HG03575 (cell line): ENCODE results near the gene TICAM2.
"Not testable (repeated sequence)": the region's sequence is repeated elsewhere in the genome, so short reads cannot be mapped to it uniquely, and the experiment has no call there.

ENCODE experiments used
- ATAC-seq: cut with Tn5 transposase; IDR thresholded peaks from one replicate; pipeline ENCODE4 v1.9.1; 2021; ENCODE audit not compliant: unreplicated experiment, insufficient number of reproducible peaks, low FRiP score; ENCODE audit errors: extremely low read depth

TICAM2 gene

GRCh38 chr5:115601701-115602590 is at the start of gene TICAM2:
Gene TICAM2, minus strand, starts transcription at chr5:115602479. Its CDS starts 21,223 bp downstream, at chr5:115581256.
- ATAC-seq: peak; percentile 66

- no peak for ATAC-seq
Observed at GRCh38 chr5:115649541-115649940, 47.3 kb upstream of the TICAM2 start.

- no peak for ATAC-seq
Observed at GRCh38 chr5:115648056-115648455, 45.8 kb upstream of the TICAM2 start.

GRCh38 chr5:115645386-115645785 is 43.1 kb upstream of the TICAM2 start:
- ATAC-seq: not testable (repeated sequence)

DNA sequence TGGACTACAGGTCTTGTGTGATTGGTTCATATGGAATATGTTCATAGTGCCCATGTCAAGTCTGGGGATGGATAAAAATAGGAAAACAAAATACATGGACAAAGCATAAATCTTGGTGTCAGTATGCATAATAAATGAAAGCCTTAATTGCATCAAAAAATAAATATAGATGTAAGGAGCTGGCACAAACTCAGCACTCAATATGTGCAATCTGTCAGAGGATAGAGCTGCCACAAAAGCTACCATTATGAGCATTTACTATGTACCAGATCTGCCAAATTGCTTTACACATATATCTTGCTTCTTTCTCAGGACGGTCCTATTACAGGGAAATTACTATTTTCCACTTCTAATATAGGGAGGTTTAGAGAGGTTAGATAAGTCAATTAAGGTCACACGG is 41.8 kb upstream of the TICAM2 start:
- no peak for ATAC-seq

- ATAC-seq: no peak
Observed at GRCh38 chr5:115641948-115642347, 39.7 kb upstream of the TICAM2 start.

DNA sequence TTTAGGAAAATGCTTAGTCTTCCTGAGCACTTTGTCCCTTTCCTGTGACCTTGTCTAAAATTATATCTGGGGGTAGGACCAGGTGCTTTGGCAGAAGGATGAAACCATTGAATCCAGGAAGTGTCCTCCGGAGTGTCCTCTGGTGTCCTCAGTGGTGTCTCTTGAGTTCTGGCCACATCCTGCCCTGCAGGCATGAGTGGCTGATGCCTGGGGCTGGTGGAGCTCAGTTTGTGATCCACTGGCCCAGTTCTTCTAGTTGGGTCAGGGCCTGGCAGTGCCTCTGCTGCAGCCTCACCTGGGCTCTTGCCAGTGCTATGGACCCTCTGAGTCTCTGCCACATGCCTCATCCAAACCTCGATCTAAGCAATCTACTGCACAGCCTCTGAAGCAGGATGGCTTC is 38.0 kb upstream of the TICAM2 start:
- ATAC-seq: no peak

DNA sequence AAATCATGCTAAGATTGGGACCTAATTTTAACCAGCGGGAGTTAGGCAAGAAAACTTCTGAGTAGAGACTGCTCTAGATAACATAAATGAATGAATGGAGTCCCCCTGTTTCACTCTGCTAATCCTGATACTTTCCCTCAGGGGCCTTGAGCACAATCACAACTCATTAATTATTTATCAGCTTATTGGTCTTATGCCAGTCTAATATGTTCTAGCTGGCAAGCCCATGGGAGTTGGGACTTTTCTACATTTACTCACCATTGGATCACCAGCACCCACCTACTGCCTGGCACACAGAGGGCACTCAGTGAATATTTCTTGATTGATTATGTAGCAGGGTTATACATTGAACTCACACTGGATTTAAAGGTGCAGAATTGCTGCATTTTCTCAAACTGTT is 37.1 kb upstream of the TICAM2 start:
- ATAC-seq: no peak

GRCh38 chr5:115637507-115637906 is 35.2 kb upstream of the TICAM2 start:
- no peak for ATAC-seq

- no peak for ATAC-seq
Observed at GRCh38 chr5:115636008-115636407, 33.7 kb upstream of the TICAM2 start.

- peak; percentile 34 for ATAC-seq
Observed at GRCh38 chr5:115634343-115635132, 32.3 kb upstream of the TICAM2 start.

- ATAC-seq: no peak
Observed at GRCh38 chr5:115629903-115630302, 27.6 kb upstream of the TICAM2 start.

GRCh38 chr5:115627295-115627865 is 25.1 kb upstream of the TICAM2 start:
- no peak for ATAC-seq

- ATAC-seq: peak; percentile 13
Observed at GRCh38 chr5:115626445-115626823, 24.2 kb upstream of the TICAM2 start.

DNA sequence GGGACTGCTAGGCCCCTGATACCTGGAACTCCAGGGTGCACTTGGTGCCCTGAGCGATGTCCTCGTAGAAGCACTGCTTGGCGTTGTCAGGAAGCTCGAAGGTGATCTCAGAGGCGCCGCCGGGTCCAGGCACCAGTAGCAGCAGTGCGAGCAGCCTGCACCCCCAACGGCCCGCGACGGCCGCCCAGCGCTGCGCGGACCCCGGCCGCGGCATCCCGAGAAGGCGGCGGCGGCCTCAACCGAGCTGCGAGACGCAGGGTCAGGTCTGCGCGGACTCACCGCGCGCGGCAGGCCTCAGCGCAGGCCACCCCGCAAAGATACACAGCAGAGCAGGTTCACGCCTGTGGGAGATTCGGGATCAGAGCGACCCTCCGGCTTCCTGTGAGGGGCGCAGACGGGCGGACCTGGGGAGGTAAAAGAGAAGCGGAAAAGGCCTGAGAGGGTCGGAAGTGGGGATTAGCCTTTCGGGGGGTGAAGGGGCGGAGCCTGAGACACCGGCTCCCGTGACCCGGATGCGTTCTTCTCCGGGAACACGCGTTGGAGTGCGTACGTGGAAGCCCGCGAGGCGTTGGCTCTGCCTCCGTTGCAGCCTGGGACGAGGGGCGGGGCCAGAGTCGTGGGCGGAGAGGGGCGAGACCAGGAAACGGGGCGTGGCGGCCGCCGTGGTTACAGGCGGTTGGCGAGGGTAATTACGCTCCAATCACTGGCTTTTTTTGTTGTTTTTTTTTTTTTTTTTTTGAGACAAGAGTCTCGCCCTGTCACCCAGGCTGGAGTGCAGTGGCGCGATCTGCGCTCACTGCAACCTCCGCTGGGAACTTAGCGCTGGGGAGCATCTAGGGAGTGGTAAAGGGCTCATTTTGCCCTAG is 23.5 kb upstream of the TICAM2 start, which contains the start of gene TMED7:
TMED7 (minus strand) TSS at position 458 of the 866 bp plus-strand sequence; CDS start at position 214, 244 bp downstream.
- peak; percentile 87 for ATAC-seq

DNA sequence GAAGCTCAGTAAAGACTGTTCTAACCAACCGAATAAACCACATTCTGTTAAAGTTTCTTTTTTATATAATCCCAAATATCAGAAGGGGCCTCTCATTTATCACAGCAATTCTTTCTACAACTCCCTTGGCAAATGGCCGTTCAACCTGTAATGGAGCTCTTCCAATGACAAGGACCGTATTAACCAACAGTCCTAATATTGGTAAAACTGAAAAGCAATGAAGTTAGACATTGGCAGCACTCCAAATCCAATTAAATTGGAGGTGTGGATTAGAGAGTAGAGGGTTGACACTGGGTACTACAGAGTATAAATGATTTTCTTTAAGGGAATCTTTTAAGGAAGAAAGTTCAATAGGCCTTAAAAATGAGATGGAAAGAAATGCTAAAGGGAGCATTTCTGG is 22.7 kb upstream of the TICAM2 start:
- ATAC-seq: no peak

- no peak for ATAC-seq
Observed at GRCh38 chr5:115623658-115624057, 21.4 kb upstream of the TICAM2 start.

- ATAC-seq: no peak
Observed at GRCh38 chr5:115621365-115621900, 19.2 kb upstream of the TICAM2 start.
